Astrocyte (in vitro differentiated cells and primary cell): Measurements from ENCODE around the gene HCAR3. TPM values are rescaled to one million over a fixed set of nuclear protein-coding genes. Genes with fewer than 3 reads are reported as not detected.

Source experiments
- DNase-seq: peaks from one replicate; pipeline ENCODE4 v3.0.0-alpha.2; 2010; ENCODE audit warnings: low read depth
- FAIRE-seq: peaks from 2 replicates; lab custom pipeline; 2011; peaks lifted over from hg19 to GRCh38; lab: Jason Lieb, UNC
- H2AFZ ChIP-seq: 2 replicates; pipeline ENCODE4 v1.6.0; 2012; ENCODE audit warnings: low read depth, low read length, inconsistent platforms
- H3K27ac ChIP-seq: 2 replicates; pipeline ENCODE4 v1.5.1; 2011; ENCODE audit warnings: low read depth, low read length, inconsistent platforms
- H3K27me3 ChIP-seq: 2 replicates; pipeline ENCODE4 v1.6.0; 2011; ENCODE audit warnings: low read length, inconsistent platforms; ENCODE audit not compliant: insufficient read depth
- H3K36me3 ChIP-seq: 2 replicates; pipeline ENCODE4 v1.5.1; 2011; ENCODE audit warnings: low read length, inconsistent platforms; ENCODE audit not compliant: insufficient read depth
- H3K4me1 ChIP-seq: 2 replicates; pipeline ENCODE4 v1.5.1; 2011; ENCODE audit warnings: low read length, inconsistent platforms; ENCODE audit not compliant: insufficient read depth
- H3K4me2 ChIP-seq: 2 replicates; pipeline ENCODE4 v1.6.0; 2012; ENCODE audit warnings: low read length, inconsistent platforms
- H3K4me3 ChIP-seq: 2 replicates; pipeline ENCODE4 v1.5.1; 2011; ENCODE audit warnings: low read depth, mild to moderate bottlenecking, low read length, inconsistent platforms; ENCODE audit not compliant: insufficient read depth
- H3K79me2 ChIP-seq: 2 replicates; pipeline ENCODE4 v1.6.0; 2012; ENCODE audit warnings: mild to moderate bottlenecking, low read length, inconsistent platforms; ENCODE audit not compliant: insufficient read depth
- H3K9ac ChIP-seq: 2 replicates; pipeline ENCODE4 v1.6.0; 2012; ENCODE audit warnings: mild to moderate bottlenecking, low read length, inconsistent platforms
- H3K9me3 ChIP-seq: 2 replicates; pipeline ENCODE4 v1.5.1; 2012; ENCODE audit warnings: low read depth, mild to moderate bottlenecking, low read length, inconsistent platforms; ENCODE audit not compliant: insufficient read depth
- H4K20me1 ChIP-seq: 2 replicates; pipeline ENCODE4 v1.6.0; 2012; ENCODE audit warnings: low read length, inconsistent platforms; ENCODE audit not compliant: insufficient read depth
- H3K27ac Mint-ChIP-seq: one replicate; pipeline ENCODE4 v1.8.0; 2021; ENCODE audit warnings: mild to moderate bottlenecking, mixed read lengths; ENCODE audit not compliant: unreplicated experiment
- H3K27me3 Mint-ChIP-seq: one replicate; pipeline ENCODE4 v1.8.0; 2021; ENCODE audit warnings: low read depth, mixed read lengths; ENCODE audit not compliant: unreplicated experiment
- H3K36me3 Mint-ChIP-seq: one replicate; pipeline ENCODE4 v1.8.0; 2021; ENCODE audit warnings: low read depth, mixed read lengths; ENCODE audit not compliant: unreplicated experiment
- H3K4me1 Mint-ChIP-seq: one replicate; pipeline ENCODE4 v1.8.0; 2021; ENCODE audit warnings: low read depth, mixed read lengths; ENCODE audit not compliant: unreplicated experiment
- H3K4me3 Mint-ChIP-seq: one replicate; pipeline ENCODE4 v1.8.0; 2021; ENCODE audit warnings: mild to moderate bottlenecking, moderate library complexity, mixed read lengths; ENCODE audit not compliant: unreplicated experiment
- H3K9me3 Mint-ChIP-seq: one replicate; pipeline ENCODE4 v1.8.0; 2021; ENCODE audit warnings: mild to moderate bottlenecking, mixed read lengths; ENCODE audit not compliant: unreplicated experiment
- EZH2 ChIP-seq: IDR thresholded peaks from 2 replicates; pipeline ENCODE4 v1.6.1; 2012; ENCODE audit warnings: mild to moderate bottlenecking, low read length, inconsistent platforms; ENCODE audit not compliant: insufficient read depth
- total RNA-seq: library from RNA; stranded (reverse); gene quantifications from 2 replicates; pipeline ENCODE4 v1.2.1, GENCODE V29; 2021
- TF ChIP-seq, protein P1 (sequence below): IDR thresholded peaks from 2 replicates; pipeline ENCODE4 v1.5.1; 2011; ENCODE audit warnings: low read depth, mild to moderate bottlenecking, inconsistent platforms, low read length, moderate library complexity; ENCODE audit not compliant: insufficient read depth

HCAR3 gene
- total RNA-seq, 1 donor from 2014 or later = not detected

DNA sequence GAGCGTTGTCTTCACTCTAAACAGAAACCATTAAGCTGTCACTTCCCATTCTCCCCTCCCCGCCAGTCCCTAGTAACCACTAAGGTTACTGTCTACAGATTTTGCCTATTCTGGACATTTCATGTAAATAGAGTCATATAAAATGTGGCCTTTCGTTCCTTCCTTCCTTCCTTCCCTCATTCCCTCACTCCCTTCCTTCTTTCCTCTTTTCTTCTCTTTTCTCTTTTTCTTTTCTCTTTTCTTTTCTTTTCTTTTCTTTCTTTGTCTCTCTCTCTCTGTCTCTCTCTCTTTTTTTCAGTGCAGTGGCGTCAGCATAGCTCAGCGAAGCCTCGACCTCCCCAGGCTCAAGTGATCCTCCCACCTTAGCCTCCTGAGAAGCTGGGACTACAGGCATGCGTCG, 51.3 kb downstream of the HCAR3 start:
- H3K4me2 ChIP-seq = no peak overlapping the region
- H3K79me2 ChIP-seq = no peaks in the 10 kb centered on the region
- Mint-ChIP-seq H3K4me1 (no peaks in the 10 kb centered on the region), H3K9me3 (no peaks in the 10 kb centered on the region), H3K4me3 (no peak overlapping the region), H3K27me3 (peaks cover 2% of the 10 kb centered on the region), H3K36me3 (no peaks in the 10 kb centered on the region), H3K27ac (no peak overlapping the region)
- no peaks in the 10 kb centered on the region for H3K36me3 ChIP-seq
- TF ChIP-seq, protein P1, sequence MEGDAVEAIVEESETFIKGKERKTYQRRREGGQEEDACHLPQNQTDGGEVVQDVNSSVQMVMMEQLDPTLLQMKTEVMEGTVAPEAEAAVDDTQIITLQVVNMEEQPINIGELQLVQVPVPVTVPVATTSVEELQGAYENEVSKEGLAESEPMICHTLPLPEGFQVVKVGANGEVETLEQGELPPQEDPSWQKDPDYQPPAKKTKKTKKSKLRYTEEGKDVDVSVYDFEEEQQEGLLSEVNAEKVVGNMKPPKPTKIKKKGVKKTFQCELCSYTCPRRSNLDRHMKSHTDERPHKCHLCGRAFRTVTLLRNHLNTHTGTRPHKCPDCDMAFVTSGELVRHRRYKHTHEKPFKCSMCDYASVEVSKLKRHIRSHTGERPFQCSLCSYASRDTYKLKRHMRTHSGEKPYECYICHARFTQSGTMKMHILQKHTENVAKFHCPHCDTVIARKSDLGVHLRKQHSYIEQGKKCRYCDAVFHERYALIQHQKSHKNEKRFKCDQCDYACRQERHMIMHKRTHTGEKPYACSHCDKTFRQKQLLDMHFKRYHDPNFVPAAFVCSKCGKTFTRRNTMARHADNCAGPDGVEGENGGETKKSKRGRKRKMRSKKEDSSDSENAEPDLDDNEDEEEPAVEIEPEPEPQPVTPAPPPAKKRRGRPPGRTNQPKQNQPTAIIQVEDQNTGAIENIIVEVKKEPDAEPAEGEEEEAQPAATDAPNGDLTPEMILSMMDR = no peak
- no peak for TF ChIP-seq EZH2
- H3K27me3 ChIP-seq = no peaks in the 10 kb centered on the region
- no peak for DNase-seq
- no peak overlapping the region for H2AFZ ChIP-seq
- no peak overlapping the region for H3K9ac ChIP-seq
- no peaks in the 10 kb centered on the region for H4K20me1 ChIP-seq
- FAIRE-seq = no peak
- H3K9me3 ChIP-seq = no peaks in the 10 kb centered on the region
- peaks cover 7% of the 10 kb centered on the region for H3K4me1 ChIP-seq
- no peak overlapping the region for H3K4me3 ChIP-seq
- H3K27ac ChIP-seq = no peak overlapping the region

Other genes starting within 250 kb of the HCAR3 start
- gene ZCCHC8, start 215.9 kb downstream of the HCAR3 start, total RNA-seq = 23.8 and 25.3 TPM in 2 replicates
- 55.6 and 56.3 TPM in 2 replicates for gene RSRC2, start 189.9 kb downstream of the HCAR3 start, total RNA-seq
- 8.6 and 10.6 TPM in 2 replicates for gene KNTC1, start 189.6 kb downstream of the HCAR3 start, total RNA-seq
- gene HCAR2, start 13.5 kb downstream of the HCAR3 start, total RNA-seq = not detected in 2 replicates
- not detected in 2 replicates for gene HCAR1, start 14.0 kb upstream of the HCAR3 start, total RNA-seq
- 58.2 and 62.9 TPM in 2 replicates for gene DENR, start 36.0 kb upstream of the HCAR3 start, total RNA-seq
- gene CCDC62, start 57.8 kb upstream of the HCAR3 start, total RNA-seq = 0.60 and 0.82 TPM in 2 replicates
- gene HIP1R, start 118.6 kb upstream of the HCAR3 start, total RNA-seq = 21.3 and 22.2 TPM in 2 replicates
- 27.1 and 31.4 TPM in 2 replicates for gene VPS37B, start 179.3 kb upstream of the HCAR3 start, total RNA-seq
- 11.6 and 12.9 TPM in 2 replicates for gene ABCB9, start 249.7 kb upstream of the HCAR3 start, total RNA-seq